DMS114 treated with DMSO at 0.1 percent for 48 hours (cell line): ENCODE measurements around the gene RNF212.
"Not testable (repeated sequence)": the region's sequence is repeated elsewhere in the genome, so short reads cannot be mapped to it uniquely, and the experiment has no call there.

ENCODE experiments used
- DNase-seq: peaks from one replicate; lab custom pipeline; 2025; ENCODE audit not compliant: unreplicated experiment; lab: John Stamatoyannopoulos, UW

RNF212 gene

DNA sequence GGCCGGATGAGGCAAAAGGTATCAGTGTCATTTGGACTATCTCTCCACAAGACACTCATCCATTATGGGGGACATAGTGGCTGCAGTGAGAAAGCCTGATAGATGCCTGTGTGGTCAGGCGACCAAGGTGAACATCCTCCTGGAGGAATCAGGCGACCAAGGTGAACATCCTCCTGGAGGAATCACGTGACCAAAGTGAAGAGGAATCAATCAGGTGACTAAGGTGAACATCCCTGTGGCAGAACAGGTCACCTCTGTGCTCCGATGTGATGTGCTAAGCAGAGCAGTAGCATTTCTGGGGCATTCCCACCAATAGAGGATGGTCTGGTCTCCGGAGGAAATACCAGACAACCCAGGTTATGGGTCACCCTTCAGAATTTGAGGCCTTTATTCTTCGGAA lies 44.0 kb downstream of the RNF212 start:
- no peak for DNase-seq

DNA sequence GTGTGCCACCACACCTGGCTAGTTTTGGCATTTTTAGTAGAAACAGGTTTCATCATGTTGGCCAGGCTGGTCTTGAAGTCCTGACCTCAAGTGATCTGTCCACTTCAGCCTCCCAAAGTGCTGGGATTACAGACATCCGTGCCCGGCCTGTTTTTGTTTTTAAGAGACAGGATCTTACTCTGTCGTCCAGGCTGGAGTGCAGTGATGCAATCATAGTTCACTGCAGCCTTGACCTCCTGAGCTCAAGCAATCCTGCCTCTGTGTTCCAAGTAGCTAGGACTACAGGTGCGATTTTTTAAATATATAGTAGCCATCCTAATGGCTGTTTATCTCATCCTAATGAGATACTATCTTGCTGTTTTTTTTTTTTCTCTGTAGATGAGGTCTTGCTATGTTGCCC lies 47.6 kb downstream of the RNF212 start:
- no peak for DNase-seq

DNA sequence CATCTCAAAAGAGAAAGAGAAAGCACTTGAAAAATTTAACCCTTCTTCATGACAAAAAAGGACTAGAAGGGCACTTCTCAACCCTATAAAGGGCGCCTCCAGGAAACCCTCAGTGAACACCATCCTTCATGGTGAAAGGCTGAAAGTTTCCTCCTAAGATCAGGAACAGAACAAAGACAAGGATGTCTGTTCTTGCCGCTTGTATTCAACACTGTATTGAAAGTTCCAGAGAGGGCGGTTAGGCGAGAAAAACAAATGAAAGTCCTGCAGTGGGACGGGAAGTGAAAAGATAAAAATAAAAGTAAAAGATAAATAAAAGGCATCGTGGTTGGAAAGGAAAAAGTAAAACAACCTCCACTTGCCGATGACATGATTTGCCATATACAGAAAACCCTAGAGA lies 50.9 kb downstream of the RNF212 start:
- DNase-seq, result no peak

DNA sequence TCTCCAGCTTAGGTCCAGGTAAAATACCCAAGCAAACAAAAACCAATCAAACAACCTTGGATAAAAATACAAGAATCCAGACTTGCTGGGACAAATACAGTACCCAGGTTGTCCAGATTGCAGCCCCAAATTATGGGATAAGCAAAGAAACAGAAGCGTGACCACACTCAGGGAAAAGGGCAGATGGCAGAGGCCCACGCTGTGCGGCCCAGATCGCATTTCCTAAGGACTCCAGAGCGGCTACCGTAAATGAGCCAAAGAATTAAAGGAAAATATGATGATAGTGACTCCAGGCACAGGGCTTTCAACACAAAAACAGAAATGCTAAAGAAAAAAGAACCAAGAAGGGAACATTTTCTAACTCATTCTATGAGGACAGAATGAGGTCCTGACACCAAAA lies 51.6 kb downstream of the RNF212 start:
- no peak for DNase-seq

DNA sequence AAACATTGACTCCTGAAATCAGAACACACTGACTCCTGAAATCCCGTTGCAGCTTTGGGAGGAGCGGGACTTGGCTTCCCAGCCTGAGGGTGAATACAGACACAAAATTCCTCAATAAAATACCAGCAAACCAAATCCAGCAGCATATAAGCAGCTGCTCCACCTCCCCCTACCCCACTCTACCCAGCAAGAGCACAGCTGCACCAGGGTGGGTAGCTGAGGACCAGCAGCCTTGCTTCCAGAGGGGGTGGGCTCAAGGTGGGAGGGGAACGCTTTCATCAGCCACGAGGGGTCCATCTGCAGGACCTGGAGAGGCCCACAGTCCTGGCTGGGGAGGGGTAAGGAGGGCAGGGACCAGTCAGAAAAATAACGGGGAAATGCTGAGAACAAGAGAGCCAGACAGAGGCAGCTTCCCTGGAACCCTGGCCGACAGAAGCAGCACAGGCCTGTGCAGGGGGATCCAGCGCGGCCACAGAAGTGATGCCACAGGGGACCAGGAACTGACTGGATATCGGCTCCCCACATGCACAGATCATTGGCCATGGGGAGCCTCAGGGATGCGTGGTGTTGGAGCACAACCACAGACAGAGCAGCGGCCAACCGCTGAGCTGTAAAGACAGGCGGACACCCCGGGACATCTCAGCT lies 52.2 kb downstream of the RNF212 start:
- DNase-seq, result no peak

DNA sequence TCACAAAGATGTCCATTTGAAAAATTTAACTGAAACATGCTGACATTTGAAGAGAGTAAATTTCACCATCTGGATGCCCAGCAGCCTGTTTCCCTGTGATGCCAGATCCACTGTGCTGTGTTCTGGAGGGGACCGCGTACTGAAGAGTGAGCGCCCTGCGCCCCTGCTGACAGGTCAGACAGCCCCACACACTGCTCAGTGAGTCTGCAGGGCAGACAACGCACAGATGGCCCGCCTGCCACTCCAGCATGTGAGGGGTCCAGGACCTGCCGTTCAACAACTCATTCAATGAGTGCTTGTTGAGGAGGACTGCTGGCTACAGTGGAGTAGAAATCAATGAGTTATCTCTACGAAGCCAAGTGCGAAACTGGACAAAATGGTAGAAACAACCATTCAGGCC lies 52.7 kb downstream of the RNF212 start:
- no peak for DNase-seq

DNA sequence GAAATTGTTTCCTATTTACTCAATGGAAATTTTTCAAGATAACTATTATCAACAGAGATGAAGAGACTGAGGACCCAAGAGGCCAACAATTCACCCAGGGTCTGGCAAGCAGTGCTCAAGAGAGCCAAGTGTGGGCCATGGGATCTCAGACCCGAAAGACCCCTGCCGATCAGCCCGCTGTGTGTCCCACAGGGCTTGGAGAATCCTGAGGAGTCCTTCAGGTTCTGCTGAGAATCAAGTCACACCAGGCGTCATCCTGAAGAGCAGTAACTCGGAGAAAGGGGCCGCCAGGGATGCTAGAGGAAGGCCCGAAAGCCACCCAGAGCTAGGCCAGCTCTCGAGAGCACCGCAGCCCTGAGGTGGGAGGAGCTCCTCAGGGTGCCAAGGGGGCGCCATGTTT lies 53.2 kb downstream of the RNF212 start:
- no peak for DNase-seq

DNA sequence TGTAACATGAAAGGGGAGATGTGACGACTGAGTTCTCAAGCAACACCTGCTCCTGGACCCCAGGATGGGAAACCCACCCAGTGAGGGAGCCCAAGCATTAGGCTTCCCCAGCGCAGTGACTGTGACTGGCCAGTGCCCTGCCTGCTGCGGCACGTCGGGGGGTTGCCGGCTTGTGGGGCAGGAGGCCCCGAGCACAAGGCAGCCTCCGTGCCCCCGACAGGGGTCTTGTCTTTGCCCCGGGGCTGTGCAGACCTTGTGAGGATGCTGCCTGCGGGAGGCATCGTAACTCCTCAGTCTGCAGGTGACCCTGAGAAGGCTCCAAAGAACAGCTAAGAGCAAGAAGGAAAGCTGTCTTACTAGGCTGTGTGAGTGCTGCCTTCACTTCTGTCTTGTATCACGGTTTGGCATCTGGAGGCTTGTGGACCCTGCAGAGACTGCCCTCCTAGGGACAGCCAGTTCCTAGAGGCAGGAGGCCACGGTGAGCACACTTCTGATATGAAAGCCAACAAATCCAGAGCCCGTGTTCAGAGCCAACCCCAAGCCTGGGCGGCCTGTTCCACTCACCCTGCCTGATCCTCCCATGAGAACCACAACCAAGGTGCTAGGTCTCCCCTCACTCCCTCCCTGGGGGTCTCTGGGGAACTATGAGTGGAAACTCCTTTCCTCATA lies 54.2 kb downstream of the RNF212 start:
- no peak for DNase-seq

DNA sequence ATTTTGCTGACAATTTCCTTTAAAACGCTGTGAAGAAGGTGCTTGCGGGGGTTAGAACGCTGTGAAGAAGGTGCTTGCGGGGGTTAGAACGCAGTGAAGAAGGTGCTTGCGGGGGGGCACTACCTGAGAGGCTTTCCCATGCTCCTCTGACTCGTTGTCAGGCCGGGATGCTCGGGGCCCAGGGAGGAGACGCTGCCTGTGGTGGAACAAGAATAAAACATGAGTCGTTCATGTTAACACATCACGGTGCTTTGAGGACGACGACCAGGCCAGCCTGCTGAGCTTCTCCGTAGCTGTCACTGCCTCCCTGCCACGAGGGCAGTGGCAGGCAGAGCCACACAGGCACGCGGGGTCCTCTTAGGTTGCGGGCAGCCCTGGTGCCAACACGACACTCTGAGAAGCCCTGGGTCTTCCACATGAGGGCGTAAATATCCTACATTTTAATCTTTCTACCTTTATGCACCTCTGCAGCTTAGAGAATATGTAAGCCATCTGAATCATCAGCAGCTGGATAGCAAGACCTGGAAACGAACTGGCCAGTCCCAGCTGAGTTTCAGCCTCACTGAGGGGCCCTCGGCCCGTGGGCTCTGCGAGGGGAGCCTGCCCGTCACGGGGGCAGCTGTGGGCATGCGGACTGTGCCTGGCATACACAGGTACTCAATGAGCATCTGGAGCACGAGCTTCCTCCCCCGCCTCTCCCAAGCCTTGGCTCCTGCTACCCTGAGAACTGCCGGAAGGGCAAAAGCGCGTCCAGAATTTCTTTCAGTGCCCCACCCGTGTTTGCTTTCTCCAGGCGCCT lies 55.0 kb downstream of the RNF212 start:
- DNase-seq, result no peak

DNA sequence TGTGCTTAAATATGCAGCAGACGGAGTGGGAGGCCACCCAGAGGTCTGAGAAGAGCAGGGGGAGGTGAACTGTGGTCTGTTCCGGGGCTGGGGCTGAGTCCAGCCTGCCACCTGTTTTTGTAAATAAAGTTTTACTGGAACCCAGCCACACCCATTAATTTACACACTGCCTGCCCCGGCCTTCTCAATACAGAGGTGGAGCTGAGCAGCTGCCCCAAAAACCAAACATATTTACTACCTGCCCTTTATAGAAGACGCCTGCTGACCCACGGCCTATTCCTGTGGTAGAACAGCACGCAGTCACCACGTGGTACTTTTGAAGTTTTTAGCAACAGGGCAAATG lies 56.0 kb downstream of the RNF212 start:
- no peak for DNase-seq

DNA sequence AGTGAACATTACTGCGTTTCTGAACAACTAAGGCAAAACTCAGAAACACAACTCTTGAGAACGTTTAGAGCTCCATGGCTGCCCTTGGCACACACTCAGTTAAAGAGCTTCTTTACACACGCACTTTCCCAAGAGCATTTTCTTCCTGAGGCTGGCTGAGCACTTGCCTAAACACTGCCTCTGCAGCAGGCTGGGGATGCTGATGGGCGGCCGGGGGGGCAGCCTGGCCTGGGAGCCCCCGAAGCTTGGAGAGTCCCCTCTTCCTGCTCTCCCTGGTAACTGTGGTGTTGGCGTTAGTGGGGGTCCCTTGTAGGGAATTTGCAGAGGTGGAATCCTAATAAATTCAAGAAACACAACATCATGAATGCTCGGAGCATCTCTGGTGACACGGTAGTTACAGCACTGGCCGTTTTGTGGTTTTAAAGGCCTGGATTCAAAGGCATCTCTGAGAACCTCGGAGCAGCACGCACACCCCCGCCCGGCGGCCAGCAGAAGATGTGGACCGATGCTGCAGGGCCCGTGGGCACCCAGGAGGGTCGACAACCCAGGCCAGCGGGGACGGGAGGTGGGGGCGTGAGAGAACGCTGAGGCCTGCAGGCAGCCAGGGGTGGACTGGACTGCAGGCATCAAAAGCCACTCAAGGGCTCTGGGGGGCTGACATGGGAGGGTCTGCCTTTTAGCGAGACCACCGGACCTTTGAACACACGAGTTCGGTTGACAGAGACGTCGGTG lies 56.5 kb downstream of the RNF212 start:
- no peak for DNase-seq

DNA sequence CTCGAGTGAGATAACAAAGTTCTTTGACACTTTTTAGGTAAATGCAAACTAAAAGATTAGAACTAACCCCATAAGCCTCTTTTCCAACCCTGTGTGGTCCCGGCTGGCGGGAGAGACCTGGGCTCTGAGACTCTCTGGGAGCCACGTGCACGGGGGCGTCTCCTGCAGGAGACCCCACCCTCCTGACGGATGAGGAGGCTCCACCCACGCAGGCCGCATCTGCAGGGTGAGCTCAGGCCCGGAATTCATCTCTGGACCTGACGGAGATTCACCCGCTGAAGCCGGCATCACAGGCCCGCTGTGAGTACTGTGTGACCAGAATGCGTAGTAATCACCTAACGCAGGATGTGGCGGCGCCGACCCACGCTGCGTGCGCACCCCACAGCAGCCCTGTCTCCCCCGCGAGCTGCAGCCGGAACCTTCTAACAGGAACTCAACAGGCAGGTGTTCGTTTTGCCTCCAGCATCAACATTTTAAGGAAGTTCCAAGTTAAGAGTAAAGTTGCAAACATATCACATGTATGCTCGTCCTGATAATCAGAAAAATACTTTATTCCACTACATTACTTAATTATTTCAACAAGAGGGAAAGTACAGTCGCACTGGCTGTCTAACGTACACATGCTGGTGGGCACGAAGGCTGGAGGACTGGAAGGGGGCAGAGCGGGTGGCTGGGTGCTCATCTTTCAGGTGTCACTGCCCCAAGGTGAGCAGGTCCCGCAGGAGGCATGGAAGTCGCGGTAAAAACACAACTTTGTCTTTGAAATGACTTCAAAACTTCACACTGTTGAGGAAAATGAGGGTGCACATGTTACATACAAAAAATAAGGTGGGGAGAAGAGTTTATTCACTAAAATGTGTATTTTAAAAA lies 57.4 kb downstream of the RNF212 start:
- DNase-seq, result no peak

DNA sequence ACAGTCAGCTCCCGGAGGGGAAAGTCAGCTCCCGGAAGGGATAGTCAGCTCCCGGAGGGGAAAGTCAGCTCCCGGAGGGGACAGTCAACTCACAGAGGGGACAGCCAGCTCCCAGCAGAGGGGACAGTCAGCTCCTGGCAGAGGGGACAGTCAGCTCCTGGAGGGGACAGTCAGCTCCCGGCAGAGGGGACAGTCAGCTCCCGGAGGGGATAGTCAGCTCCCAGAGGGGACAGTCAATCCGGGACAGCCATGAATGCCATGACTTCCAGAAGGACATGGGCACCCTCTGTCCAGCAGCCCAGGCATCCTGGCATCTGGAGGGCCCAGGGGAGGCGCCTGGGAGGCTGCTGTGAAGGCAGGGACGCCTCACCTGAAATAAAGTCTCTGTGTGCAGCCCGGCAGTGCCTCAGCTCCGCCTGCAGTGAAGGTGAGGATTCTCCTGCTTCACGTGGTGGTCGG lies 58.1 kb downstream of the RNF212 start:
- not testable (repeated sequence) for DNase-seq

DNA sequence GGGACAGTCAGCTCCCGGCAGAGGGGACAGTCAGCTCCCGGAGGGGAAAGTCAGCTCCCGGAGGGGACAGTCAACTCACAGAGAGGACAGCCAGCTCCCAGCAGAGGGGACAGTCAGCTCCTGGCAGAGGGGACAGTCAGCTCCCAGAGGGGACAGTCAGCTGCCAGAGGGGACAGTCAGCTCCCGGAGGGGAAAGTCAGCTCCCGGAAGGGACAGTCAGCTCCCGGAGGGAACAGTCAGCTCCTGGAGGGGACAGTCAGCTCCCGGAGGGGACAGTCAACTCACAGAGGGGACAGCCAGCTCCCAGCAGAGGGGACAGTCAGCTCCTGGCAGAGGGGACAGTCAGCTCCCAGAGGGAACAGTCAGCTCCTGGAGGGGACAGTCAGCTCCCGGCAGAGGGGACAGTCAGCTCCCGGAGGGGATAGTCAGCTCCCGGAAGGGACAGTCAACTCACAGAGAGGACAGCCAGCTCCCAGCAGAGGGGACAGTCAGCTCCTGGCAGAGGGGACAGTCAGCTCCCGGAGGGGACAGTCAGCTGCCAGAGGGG lies 58.6 kb downstream of the RNF212 start:
- not testable (repeated sequence) for DNase-seq

DNA sequence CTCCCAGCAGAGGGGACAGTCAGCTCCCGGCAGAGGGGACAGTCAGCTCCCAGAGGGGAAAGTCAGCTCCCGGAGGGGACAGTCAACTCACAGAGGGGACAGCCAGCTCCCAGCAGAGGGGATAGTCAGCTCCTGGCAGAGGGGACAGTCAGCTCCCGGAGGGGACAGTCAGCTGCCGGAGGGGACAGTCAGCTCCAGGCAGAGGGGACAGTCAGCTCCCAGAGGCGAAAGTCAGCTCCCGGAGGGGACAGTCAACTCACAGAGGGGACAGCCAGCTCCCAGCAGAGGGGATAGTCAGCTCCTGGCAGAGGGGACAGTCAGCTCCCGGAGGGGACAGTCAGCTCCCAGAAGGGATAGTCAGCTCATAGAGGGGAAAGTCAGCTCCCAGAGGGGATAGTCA lies 59.5 kb downstream of the RNF212 start:
- not testable (repeated sequence) for DNase-seq

DNA sequence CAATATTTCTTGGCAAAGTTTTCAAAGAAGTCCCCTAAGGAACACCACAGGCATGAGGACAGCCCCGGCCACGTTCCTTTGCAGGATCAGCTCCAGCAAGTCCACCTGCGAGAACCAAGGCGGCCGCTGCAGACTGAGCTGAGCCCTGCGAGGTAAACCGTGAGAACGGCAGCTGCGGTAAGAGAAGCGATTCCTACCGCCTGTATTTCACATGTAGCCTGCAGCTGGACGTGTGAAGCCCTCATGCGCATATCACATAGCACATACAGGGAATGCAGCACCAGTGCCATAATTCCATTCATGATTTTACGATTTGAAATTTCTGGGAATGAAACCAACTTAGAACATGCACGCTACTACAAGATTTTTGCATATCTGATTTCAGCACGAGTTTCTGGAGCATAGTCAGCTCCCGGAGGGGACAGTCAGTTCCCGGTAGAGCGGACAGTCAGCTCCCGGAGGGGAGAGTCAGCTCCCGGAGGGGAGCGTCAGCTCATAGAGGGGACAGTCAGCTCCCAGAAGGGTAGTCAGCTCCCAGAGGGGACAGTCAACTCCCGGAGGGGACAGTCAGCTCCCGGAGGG lies 60.2 kb downstream of the RNF212 start:
- DNase-seq, result no peak

DNA sequence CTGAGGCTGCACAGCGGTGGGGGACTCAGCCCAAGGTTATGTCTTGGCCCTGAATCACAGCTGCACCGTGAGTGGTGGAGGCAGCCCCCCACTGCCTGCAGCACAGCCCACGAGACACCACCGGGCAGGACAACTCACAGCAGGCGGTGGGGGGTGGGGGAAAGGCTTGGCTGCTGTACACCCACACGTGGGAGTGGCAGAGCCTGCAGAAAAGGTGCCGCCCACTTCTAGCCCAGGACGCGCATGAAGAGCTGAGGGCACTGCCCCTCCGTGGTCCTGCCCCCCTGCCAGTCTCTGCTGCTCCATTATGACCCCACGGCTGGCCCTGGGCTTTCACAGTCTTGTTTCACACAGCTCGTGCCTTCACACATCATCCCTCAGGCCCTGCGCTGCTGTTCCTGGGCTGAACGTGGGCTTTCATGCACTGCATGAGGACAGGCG lies 61.1 kb downstream of the RNF212 start:
- DNase-seq, result no peak

DNA sequence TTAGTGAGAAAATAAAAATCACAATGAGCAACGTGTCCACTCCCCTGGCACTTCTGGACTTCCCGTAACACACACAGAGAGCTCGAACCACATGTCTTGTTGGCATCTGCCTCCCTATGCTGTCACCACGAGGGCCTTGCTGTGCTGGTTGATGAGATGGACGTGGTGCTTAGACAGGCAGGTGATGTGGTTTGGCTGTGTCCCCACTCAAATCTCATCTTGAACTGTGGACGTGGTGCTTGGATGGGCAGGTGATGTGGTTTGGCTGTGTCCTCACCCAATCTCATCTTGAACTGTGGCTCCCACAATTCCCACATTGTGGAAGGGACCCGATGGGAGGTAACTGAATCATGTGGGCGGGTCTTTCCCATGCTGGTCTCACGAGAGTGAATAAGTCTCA lies 61.9 kb downstream of the RNF212 start:
- no peak for DNase-seq

DNA sequence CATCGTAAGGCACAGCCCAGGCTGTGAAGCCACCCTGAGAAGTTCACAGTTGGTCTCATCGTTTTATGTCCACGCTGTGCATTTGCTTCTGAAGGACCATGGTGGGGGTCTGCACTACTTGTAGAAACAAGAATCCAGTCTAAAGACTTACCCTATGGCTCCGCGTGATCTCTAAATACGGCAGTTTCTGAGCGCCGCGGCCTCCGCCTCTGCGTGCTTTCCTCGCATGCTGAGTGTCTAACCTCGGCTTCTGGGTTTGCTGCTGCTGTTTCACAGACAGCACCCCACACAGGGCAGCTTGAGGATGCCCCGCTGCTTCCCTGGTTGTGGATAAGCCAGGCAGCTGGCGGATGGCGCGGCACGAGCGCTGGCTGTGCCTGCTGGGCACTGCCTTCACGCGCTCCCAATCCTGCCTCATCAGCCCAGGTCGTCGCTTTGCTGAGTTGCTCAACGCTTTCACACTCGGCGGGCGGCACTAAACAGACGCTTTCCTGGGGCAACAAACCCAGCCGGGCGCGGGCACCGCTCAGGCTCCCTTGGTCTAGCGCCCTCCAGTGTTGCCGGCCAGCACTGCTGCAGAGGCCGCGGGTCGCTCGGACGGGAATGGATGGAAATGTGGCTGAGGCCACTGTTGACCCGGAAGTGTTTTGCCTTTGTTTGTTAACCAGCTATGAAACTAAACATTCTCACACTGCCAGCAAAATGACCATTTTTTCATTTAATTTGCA lies 62.7 kb downstream of the RNF212 start:
- DNase-seq, result no peak
